Measurements from ENCODE around the gene DOCK1.

DOCK1 gene

GRCh38 chr10:127368929-127369328 lies 463.7 kb downstream of the DOCK1 start:
- Histone ChIP-seq H3K27ac (ENCODE audit: low read depth, low read length) (no peak overlapping the region), H4K8ac (ENCODE audit: low read depth, low read length) (no peak overlapping the region), H3K4me3 (ENCODE audit: low read depth, low read length) (no peak overlapping the region), H2BK5ac (ENCODE audit: low read depth, low read length, poor library complexity) (no peak overlapping the region), H2BK12ac (ENCODE audit: low read length) (no peak overlapping the region), H4K91ac (ENCODE audit: low read depth, low read length) (no peak overlapping the region), H3K14ac (ENCODE audit: low read length) (no peak overlapping the region), H3K36me3 (ENCODE audit: control insufficient read depth in 1 of 2, insufficient read depth in 2 of 2, low read length in 2 of 2) (peaks cover 8 to 12% of the 10 kb centered on the region in 2 experiments), H4K12ac (ENCODE audit: low read depth, low read length) (no peak overlapping the region), H2BK120ac (ENCODE audit: insufficient read depth, low read length, poor library complexity) (no peak overlapping the region), H3K9ac (ENCODE audit: low read length) (no peak overlapping the region), H3K18ac (ENCODE audit: low read length) (no peak overlapping the region), H3K4me2 (ENCODE audit: low read length) (no peak overlapping the region), H3K23ac (ENCODE audit: low read length) (no peak overlapping the region), H2AK5ac (ENCODE audit: low read length) (no peak overlapping the region), H3K4ac (ENCODE audit: low read depth, low read length) (no peak overlapping the region), H3K79me1 (ENCODE audit: low read length) (no peaks in the 10 kb centered on the region), H3K79me2 (ENCODE audit: control insufficient read depth, insufficient read depth, low read length, poor library complexity) (no peaks in the 10 kb centered on the region), H3K9me3 (ENCODE audit: insufficient read depth, low read depth, low read length) (no peaks in the 10 kb centered on the region), H3K4me1 (ENCODE audit: control insufficient read depth in 1 of 2, insufficient read depth in 2 of 2, low read length in 2 of 2) (no peaks in the 10 kb centered on the region), H2AFZ (ENCODE audit: insufficient read depth, low read length, poor library complexity) (no peak overlapping the region), H3K27me3 (ENCODE audit: insufficient read depth, low read length) (no peaks in the 10 kb centered on the region)
- WGBS (ENCODE audit: extremely low coverage, insufficient coverage, insufficient read length), result no CpG with 5 or more reads among the region's 4 CpGs
- no peak for DNase-seq

DNA sequence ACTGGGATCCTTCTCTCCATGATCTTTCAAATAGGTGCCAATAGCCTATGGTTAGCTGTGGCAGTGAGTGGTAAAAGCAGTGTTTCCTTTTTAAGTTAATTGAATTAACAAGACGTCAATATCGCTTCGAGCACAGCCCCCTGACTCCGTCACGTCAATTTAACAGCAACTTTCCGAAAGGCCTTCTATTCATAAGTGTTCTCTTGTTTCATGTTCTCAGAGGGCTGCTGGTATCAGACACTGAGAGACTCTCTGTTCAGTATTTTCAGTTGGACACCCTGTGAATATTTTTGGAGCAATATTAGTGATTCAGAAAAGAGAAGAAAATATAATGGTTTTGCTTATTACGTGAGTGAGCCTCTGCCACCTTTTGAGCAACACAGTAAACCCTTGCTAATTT lies 465.4 kb downstream of the DOCK1 start:
- Histone ChIP-seq H3K4me2 (ENCODE audit: low read length) (no peak overlapping the region), H2AK5ac (ENCODE audit: low read length) (no peak overlapping the region), H3K27ac (ENCODE audit: low read depth, low read length) (no peak overlapping the region), H4K91ac (ENCODE audit: low read depth, low read length) (no peak overlapping the region), H2AFZ (ENCODE audit: insufficient read depth, low read length, poor library complexity) (no peak overlapping the region), H3K79me1 (ENCODE audit: low read length) (no peaks in the 10 kb centered on the region), H2BK120ac (ENCODE audit: insufficient read depth, low read length, poor library complexity) (no peak overlapping the region), H3K4ac (ENCODE audit: low read depth, low read length) (no peak overlapping the region), H3K9me3 (ENCODE audit: insufficient read depth, low read depth, low read length) (no peaks in the 10 kb centered on the region), H3K36me3 (ENCODE audit: control insufficient read depth in 1 of 2, insufficient read depth in 2 of 2, low read length in 2 of 2) (peaks cover 18 to 19% of the 10 kb centered on the region in 2 experiments), H3K79me2 (ENCODE audit: control insufficient read depth, insufficient read depth, low read length, poor library complexity) (no peaks in the 10 kb centered on the region), H3K14ac (ENCODE audit: low read length) (no peak overlapping the region), H3K18ac (ENCODE audit: low read length) (no peak overlapping the region), H3K9ac (ENCODE audit: low read length) (no peak overlapping the region), H3K4me3 (ENCODE audit: low read depth, low read length) (no peak overlapping the region), H2BK12ac (ENCODE audit: low read length) (no peak overlapping the region), H4K12ac (ENCODE audit: low read depth, low read length) (no peak overlapping the region), H3K4me1 (ENCODE audit: control insufficient read depth in 1 of 2, insufficient read depth in 2 of 2, low read length in 2 of 2) (no peaks in the 10 kb centered on the region), H2BK5ac (ENCODE audit: low read depth, low read length, poor library complexity) (no peak overlapping the region), H4K8ac (ENCODE audit: low read depth, low read length) (no peak overlapping the region), H3K23ac (ENCODE audit: low read length) (no peak overlapping the region), H3K27me3 (ENCODE audit: insufficient read depth, low read length) (no peaks in the 10 kb centered on the region)
- DNase-seq, result no peak
- WGBS (ENCODE audit: extremely low coverage, insufficient coverage, insufficient read length), result no CpG with 5 or more reads among the region's 7 CpGs

DNA sequence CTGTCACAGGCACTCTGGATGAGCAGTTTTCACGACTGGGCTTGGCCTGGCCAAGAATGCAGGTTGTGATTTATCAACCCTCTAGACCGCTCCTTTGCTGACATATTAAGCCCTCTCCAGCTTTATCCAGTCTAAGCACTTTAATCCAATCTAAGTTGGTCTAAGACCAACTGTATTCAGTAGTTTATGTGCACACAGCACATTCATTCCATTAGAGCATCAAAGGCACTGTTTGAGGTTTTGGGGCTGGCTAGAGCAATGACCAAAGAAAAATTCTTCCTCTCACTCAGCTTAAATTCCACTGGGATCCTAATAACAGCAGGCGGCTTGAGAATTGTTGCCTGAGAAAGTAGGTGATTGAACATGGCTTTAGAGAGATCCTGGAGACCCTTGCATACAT lies 467.1 kb downstream of the DOCK1 start:
- H3K4me1 ChIP-seq (ENCODE audit: control insufficient read depth in 1 of 2, insufficient read depth in 2 of 2, low read length in 2 of 2), result no peaks in the 10 kb centered on the region
- H3K18ac ChIP-seq (ENCODE audit: low read length), result no peak overlapping the region
- no peak overlapping the region for H3K14ac ChIP-seq (ENCODE audit: low read length)
- DNase-seq, result no peak
- no peak overlapping the region for H3K4me2 ChIP-seq (ENCODE audit: low read length)
- H3K79me2 ChIP-seq (ENCODE audit: control insufficient read depth, insufficient read depth, low read length, poor library complexity), result no peaks in the 10 kb centered on the region
- H3K9ac ChIP-seq (ENCODE audit: low read length), result no peak overlapping the region
- H3K4me3 ChIP-seq (ENCODE audit: low read depth, low read length), result no peak overlapping the region
- H2BK5ac ChIP-seq (ENCODE audit: low read depth, low read length, poor library complexity), result no peak overlapping the region
- no peaks in the 10 kb centered on the region for H3K9me3 ChIP-seq (ENCODE audit: insufficient read depth, low read depth, low read length)
- WGBS (ENCODE audit: extremely low coverage, insufficient coverage, insufficient read length), result no CpG with 5 or more reads among the region's 3 CpGs
- H3K27me3 ChIP-seq (ENCODE audit: insufficient read depth, low read length), result no peaks in the 10 kb centered on the region
- no peak overlapping the region for H4K91ac ChIP-seq (ENCODE audit: low read depth, low read length)
- H2AFZ ChIP-seq (ENCODE audit: insufficient read depth, low read length, poor library complexity), result no peak overlapping the region
- no peak overlapping the region for H3K27ac ChIP-seq (ENCODE audit: low read depth, low read length)
- no peaks in the 10 kb centered on the region for H3K79me1 ChIP-seq (ENCODE audit: low read length)
- no peak overlapping the region for H3K23ac ChIP-seq (ENCODE audit: low read length)
- H2AK5ac ChIP-seq (ENCODE audit: low read length), result no peak overlapping the region
- H4K8ac ChIP-seq (ENCODE audit: low read depth, low read length), result no peak overlapping the region
- H3K4ac ChIP-seq (ENCODE audit: low read depth, low read length), result no peak overlapping the region
- peaks cover 15 to 16% of the 10 kb centered on the region in 2 experiments for H3K36me3 ChIP-seq (ENCODE audit: control insufficient read depth in 1 of 2, insufficient read depth in 2 of 2, low read length in 2 of 2)
- no peak overlapping the region for H2BK120ac ChIP-seq (ENCODE audit: insufficient read depth, low read length, poor library complexity)
- no peak overlapping the region for H4K12ac ChIP-seq (ENCODE audit: low read depth, low read length)
- H2BK12ac ChIP-seq (ENCODE audit: low read length), result no peak overlapping the region

GRCh38 chr10:127374074-127374680 lies 468.9 kb downstream of the DOCK1 start:
- no peak overlapping the region for H3K9ac ChIP-seq (ENCODE audit: low read length)
- no CpG with 5 or more reads among the region's 20 CpGs for WGBS (ENCODE audit: extremely low coverage, insufficient coverage, insufficient read length)

More at GRCh38 chr10:127374074-127374680, 468.9 kb downstream of the DOCK1 start:
- no peak overlapping the region for H4K8ac ChIP-seq (ENCODE audit: low read depth, low read length)
- H2AK5ac ChIP-seq (ENCODE audit: low read length), result no peak overlapping the region
- no peak overlapping the region for H4K12ac ChIP-seq (ENCODE audit: low read depth, low read length)
- H3K14ac ChIP-seq (ENCODE audit: low read length), result no peak overlapping the region
- no peaks in the 10 kb centered on the region for H3K4me1 ChIP-seq (ENCODE audit: control insufficient read depth in 1 of 2, insufficient read depth in 2 of 2, low read length in 2 of 2)
- H3K4ac ChIP-seq (ENCODE audit: low read depth, low read length), result no peak overlapping the region
- H4K91ac ChIP-seq (ENCODE audit: low read depth, low read length), result no peak overlapping the region
- no peaks in the 10 kb centered on the region for H3K79me2 ChIP-seq (ENCODE audit: control insufficient read depth, insufficient read depth, low read length, poor library complexity)
- no peaks in the 10 kb centered on the region for H3K27me3 ChIP-seq (ENCODE audit: insufficient read depth, low read length)
- H2BK120ac ChIP-seq (ENCODE audit: insufficient read depth, low read length, poor library complexity), result no peak overlapping the region
- no peak overlapping the region for H3K4me3 ChIP-seq (ENCODE audit: low read depth, low read length)
- peak in 1 of 2 donors; percentile 3 for DNase-seq
- H3K36me3 ChIP-seq (ENCODE audit: control insufficient read depth in 1 of 2, insufficient read depth in 2 of 2, low read length in 2 of 2), result peaks cover 8 to 14% of the 10 kb centered on the region in 2 experiments
- H3K9me3 ChIP-seq (ENCODE audit: insufficient read depth, low read depth, low read length), result no peaks in the 10 kb centered on the region
- H2BK12ac ChIP-seq (ENCODE audit: low read length), result no peak overlapping the region
- H3K27ac ChIP-seq (ENCODE audit: low read depth, low read length), result no peak overlapping the region
- H3K18ac ChIP-seq (ENCODE audit: low read length), result no peak overlapping the region
- no peak overlapping the region for H3K23ac ChIP-seq (ENCODE audit: low read length)
- H2BK5ac ChIP-seq (ENCODE audit: low read depth, low read length, poor library complexity), result no peak overlapping the region
- H3K79me1 ChIP-seq (ENCODE audit: low read length), result no peaks in the 10 kb centered on the region
- no peak overlapping the region for H3K4me2 ChIP-seq (ENCODE audit: low read length)
- H2AFZ ChIP-seq (ENCODE audit: insufficient read depth, low read length, poor library complexity), result no peak overlapping the region

Data from trophoblast cell (in vitro differentiated cells and primary cell).